Islet precursor cell (in vitro differentiated cells): ENCODE measurements around the gene NINJ1.
A peak's percentile ranks its signal among the peaks of the same experiment; 100 is the strongest.

ENCODE experiments used
- DNase-seq: peaks from one replicate; pipeline ENCODE4 v3.0.0-alpha.2; 2018

Gene NINJ1

GRCh38 chr9:93132287-93132927 lies 1.6 kb downstream of the NINJ1 start:
- DNase-seq = no peak

- no peak for DNase-seq
Observed at GRCh38 chr9:93131599-93132286, 2.3 kb downstream of the NINJ1 start.

DNA sequence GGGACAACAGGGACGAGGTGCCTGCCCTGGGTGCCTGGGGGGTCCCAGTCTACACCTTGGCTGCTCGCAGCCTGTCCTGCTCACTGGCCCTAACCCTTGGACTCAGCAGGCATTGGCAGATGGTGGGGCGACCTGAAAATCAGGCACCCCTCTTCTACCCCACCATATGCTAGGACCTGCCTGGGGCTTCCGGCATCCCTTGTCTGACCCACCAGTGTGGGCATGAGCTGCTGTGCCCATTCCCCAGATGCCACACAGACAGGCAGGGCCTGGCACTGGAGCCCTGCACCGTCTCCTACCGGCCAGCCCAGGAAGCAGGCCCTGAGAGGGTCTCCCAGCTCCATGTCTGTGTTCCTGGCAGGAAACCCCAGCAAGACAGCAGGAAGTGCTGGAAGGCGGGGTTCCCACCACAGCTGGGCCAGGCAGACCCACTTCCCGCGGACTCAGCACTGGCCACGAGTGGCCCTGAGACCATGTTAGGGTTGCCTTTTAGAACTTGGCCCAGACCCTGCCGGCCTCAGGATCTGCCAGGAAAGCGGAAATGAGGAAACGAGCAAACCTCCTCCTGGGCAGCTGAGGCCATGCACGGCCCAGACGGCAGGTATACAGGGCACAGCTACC lies 3.1 kb downstream of the NINJ1 start:
- no peak for DNase-seq

- DNase-seq = no peak
Observed at GRCh38 chr9:93129691-93130500, 4.2 kb downstream of the NINJ1 start.

GRCh38 chr9:93129286-93129685 lies 4.8 kb downstream of the NINJ1 start:
- no peak for DNase-seq

- peak; percentile 15 for DNase-seq
Observed at GRCh38 chr9:93128715-93129224, 5.3 kb downstream of the NINJ1 start.

- peak; percentile 47 for DNase-seq
Observed at GRCh38 chr9:93128011-93128714, 5.9 kb downstream of the NINJ1 start.

DNA sequence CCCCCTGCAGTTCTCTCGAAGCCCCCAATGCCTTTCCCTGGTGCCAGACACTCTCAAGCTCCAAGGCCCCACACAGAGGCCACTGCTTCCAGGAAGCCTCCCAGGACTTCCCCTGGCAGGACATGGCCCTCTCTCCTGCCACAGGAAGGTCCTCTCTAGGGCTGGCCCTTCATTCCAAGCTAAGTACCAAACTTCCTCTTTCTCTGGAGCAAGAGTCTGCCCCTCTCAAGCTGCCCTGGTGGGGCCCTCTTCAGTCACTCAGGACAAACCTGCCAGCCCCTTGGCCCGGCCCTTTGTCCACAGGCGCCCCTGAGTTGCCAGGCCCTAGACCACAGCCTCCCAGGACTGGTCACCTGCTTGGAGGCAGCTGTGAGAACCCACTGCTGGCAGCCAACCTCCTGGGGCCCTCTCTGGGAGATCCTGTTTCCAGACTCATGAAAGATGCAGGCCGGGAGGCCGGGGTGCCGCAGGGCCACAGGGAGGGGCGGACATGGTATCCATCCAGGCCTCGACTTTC lies 6.6 kb downstream of the NINJ1 start:
- peak; percentile 56 for DNase-seq

GRCh38 chr9:93126825-93127368 lies 7.2 kb downstream of the NINJ1 start:
- peak; percentile 75 for DNase-seq

- DNase-seq = peak; percentile 40
Observed at GRCh38 chr9:93126151-93126781, 7.8 kb downstream of the NINJ1 start.

DNA sequence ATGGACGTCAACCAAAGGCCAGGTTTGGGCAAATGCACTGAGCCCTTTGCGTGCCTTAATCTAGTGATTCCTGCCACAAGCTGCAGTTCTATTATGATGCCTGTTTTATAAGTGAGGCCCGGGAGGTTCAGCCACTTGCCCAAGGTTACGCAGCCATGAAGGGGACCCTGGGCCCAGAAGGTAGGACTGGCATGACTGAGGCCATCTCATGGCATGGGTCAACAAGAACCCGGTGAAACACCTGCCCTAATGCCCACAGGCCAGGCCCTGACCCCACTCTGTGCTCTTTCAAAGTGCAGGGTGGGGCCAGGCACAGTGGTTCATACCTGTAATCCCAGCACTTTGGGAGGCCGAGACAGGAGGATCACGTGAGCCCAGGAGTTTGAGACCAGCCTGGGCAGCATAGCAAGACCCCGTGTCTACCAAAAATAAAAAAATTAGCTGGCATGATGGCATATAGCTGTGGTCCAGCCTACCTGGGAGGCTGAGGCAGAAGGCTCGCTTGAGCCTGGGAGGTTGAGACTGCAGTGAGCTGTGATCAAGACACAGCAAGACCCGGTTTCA lies 8.6 kb downstream of the NINJ1 start:
- no peak for DNase-seq

GRCh38 chr9:93124793-93125192 lies 9.3 kb downstream of the NINJ1 start:
- peak; percentile 38 for DNase-seq

DNA sequence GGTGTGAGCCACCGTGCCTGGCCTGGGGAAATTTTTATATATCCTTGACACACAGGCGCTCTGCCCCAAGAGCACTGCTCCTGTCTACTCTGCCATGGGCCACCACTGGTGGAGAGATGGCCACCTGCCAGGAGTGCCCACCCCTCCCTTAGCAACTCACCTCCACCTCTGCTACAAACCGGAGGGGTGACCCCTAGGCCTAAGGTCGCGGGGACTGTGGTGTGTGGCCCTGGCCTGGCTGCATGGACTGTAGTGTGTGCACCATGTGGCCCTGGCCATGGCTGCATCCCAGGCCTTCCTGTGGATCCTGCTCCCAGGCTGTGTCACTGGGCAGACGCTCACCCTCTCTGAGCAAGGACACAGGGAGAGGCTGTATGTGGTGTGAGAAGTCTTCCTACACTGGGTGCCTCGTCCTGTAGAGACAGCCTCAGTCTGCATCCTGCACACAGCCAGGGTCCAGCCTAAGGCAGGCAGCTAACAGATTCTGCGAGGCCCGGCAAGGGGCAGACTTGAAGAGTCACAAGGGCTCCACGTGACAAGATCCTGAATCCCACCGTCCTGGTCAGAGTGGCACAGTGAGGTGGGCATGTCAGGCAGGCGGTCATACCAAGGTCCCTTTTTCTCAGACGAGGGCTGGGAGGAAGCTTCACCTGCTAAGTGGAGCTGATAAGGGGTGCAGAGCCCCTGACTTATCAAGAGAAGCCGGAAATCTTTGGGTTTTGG lies 10.3 kb downstream of the NINJ1 start:
- peak; percentile 46 for DNase-seq

- DNase-seq = peak; percentile 37
Observed at GRCh38 chr9:93122721-93123221, 11.3 kb downstream of the NINJ1 start.

DNA sequence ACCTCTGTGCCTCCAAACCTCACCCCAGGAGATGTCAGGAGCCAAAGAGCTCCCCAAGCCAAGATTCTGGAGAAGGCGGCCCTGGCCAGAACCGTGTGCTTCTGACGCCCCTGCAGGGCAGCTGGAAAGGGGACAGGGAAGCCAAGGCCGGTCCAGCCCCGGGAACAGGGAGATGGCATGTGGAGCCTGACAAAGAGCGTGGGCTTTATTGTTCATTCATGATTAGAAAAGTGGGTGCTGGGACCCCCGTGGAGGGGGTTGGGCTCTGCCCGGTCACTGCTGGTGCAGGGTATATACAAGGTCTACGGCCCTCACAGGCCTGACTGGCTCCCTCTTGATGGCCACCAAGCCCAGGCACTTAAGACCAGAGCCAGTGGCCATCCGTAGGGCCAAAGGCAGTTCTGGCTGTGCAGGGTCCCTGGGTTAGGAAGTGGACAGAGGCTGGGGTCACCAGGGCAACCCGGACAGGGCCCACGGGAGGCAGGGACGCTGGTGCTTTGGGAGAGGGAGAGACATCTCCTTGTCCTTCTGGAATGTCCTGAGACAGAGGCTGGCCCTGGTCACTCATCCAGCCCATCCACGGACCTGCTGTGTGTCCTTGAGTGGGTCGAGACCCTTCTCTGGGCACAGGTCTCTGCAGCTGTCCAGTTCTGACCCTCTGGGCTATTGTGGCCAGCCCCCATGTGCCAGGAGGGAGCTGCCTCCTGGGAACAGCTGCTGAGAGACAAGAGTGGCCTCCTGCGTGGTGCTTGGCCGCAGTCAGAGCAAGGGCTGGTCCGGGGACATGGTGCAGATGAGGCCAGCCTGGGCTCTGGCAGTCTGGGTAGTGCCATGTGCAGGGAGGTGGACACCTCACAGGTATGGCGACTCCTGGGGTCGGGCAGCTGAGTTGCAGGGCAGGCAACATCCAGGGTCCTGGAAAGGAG lies 12.5 kb downstream of the NINJ1 start:
- DNase-seq = peak; percentile 62

DNA sequence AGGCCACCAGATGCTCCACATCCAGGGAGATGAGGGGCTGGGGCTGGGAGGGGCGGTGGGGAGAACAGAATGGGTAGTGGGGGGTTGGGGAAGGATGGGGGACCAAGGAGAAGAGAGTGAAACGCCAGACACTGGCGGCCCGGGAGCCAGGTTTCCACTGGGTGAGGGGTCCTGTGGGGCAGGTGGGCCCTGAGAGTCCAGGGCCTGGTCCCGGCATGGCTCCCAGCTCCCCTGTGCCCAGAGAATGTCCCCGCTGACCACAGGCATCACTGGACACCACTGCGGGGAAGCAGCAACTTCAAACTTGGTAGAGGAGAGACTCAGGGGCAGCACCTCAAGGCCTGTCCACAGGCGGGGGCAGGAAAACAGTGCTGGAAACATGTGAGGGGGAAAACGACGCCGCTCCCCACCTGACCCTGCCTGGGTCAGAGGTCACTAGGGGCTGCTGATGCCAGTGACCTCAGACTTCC lies 13.2 kb downstream of the NINJ1 start:
- DNase-seq = peak; percentile 48

GRCh38 chr9:93119953-93120845 lies 13.9 kb downstream of the NINJ1 start:
- DNase-seq = peak; percentile 70

DNA sequence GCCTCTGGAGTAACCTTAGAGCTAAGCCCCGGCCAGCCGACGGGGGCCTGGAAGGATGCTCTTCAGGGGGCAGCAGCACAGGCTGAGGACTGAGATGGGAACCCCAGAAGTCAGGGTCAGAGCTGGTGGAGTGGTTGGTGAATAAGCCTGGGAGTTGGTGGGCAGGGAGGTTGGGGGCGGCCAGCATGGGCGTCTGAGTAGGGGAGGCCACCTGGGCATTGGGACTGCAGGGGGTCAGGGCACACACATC lies 14.4 kb downstream of the NINJ1 start:
- DNase-seq = no peak
